CD4-positive, CD25-positive, alpha-beta regulatory T cell (primary cell): Measurements from ENCODE around the gene ARL10. TPM values are rescaled to one million over a fixed set of nuclear protein-coding genes. Genes with fewer than 3 reads are reported as not detected.

ENCODE experiments used
- ATAC-seq, 2 donors: fragments of 150-1000 bp; cut with Tn5 transposase; one replicate each; pipeline ENCODE4 v1.10.0; 2021; ENCODE audit warnings: low read depth in 2 of 2, moderate number of reproducible peaks in 2 of 2, moderate library complexity in 1 of 2
- DNase-seq, 3 donors: peaks; one replicate each; pipeline versions ENCODE4 v3.0.0 to v3.0.0-alpha.2; 2012 to 2022; ENCODE audit warnings: mixed read lengths in 1 of 3
- H3K27ac ChIP-seq: one replicate; pipeline ENCODE4 v1.7.0; 2013; ENCODE audit warnings: mild to moderate bottlenecking, low read length; ENCODE audit not compliant: insufficient read depth, poor library complexity, severe bottlenecking
- H3K27me3 ChIP-seq: one replicate; pipeline ENCODE4 v1.7.0; 2013; ENCODE audit warnings: low read length; ENCODE audit not compliant: control insufficient read depth, insufficient read depth
- H3K36me3 ChIP-seq: one replicate; pipeline ENCODE4 v1.7.0; 2013; ENCODE audit warnings: mild to moderate bottlenecking, low read length, moderate library complexity; ENCODE audit not compliant: control insufficient read depth, insufficient read depth
- H3K4me1 ChIP-seq: 2 replicates; pipeline ENCODE4 v1.7.0; 2013; ENCODE audit warnings: mild to moderate bottlenecking, low read length; ENCODE audit not compliant: insufficient read depth, control insufficient read depth, poor library complexity, severe bottlenecking
- H3K4me3 ChIP-seq: one replicate; pipeline ENCODE4 v1.7.0; 2013; ENCODE audit warnings: low read depth, mild to moderate bottlenecking, low read length, moderate library complexity
- H3K9me3 ChIP-seq, 2 experiments: 1 replicate in 1 of 2; 2 replicates in 1 of 2; pipeline ENCODE4 v1.7.0; 2013; ENCODE audit warnings: low read length in 2 of 2, mild to moderate bottlenecking in 1 of 2, moderate library complexity in 1 of 2; ENCODE audit not compliant: control insufficient read depth in 2 of 2
- H3K27ac Mint-ChIP-seq, 3 donors: one replicate each; pipeline ENCODE4 v1.8.0; 2020 to 2022; ENCODE audit warnings: mild to moderate bottlenecking in 3 of 3, mixed read lengths in 3 of 3, moderate library complexity in 2 of 3
- H3K27me3 Mint-ChIP-seq: one replicate; pipeline ENCODE4 v1.8.0; 2022; ENCODE audit warnings: mild to moderate bottlenecking, mixed read lengths
- H3K36me3 Mint-ChIP-seq: one replicate; pipeline ENCODE4 v1.8.0; 2020; ENCODE audit warnings: mixed read lengths
- H3K4me1 Mint-ChIP-seq, 4 donors: one replicate each; pipeline ENCODE4 v1.8.0; 2020 to 2022; ENCODE audit warnings: mixed read lengths in 4 of 4, mild to moderate bottlenecking in 1 of 4
- H3K4me3 Mint-ChIP-seq, 4 donors: one replicate each; pipeline ENCODE4 v1.8.0; 2020 to 2022; ENCODE audit warnings: mild to moderate bottlenecking in 4 of 4, mixed read lengths in 4 of 4, moderate library complexity in 3 of 4
- H3K9me3 Mint-ChIP-seq, 7 donors: one replicate each; pipeline ENCODE4 v1.8.0; 2020 to 2022; ENCODE audit warnings: mixed read lengths in 7 of 7, mild to moderate bottlenecking in 3 of 7, moderate library complexity in 2 of 7
- polyA plus RNA-seq, 4 donors: library from polyadenylated mRNA; unstranded; fragments of 300-500 nt; fragmentation: Illumina TruSeq; gene quantifications; one replicate each; pipeline ENCODE4 v1.2.3, GENCODE V29; 2021
- total RNA-seq: library from RNA; stranded (reverse); gene quantifications from one replicate; pipeline ENCODE4 v1.2.3, GENCODE V29; 2022

The ARL10 gene
- total and polyA plus RNA-seq, 5 donors from 2014 or later, result 1.6 to 4.8 (median 2.3) TPM

DNA sequence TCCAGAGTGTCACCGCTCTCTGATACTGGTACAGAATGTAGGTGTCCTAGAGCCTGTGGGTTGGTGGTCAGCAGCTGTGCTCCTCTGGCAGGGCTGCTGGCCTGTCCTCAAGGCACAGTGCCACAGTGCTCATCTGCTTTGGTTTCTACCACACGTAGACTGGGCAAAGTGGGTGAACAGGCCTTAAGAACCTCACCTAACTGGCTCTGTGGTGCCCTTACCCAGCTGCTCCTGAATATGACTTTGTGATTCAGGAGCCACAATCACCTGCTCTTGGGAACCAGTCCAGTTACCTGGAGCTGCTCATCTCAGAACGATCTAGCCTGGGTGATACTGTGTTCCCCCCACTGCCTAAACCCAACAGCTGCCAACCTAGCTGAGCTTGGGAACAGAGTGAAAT, 16.7 kb downstream of the ARL10 start:
- DNase-seq (no peak), ATAC-seq (no peak)
- no peaks in the 10 kb centered on the region for H3K9me3 ChIP-seq
- H3K9me3 Mint-ChIP-seq, result no peaks in the 10 kb centered on the region
- peaks cover 6 to 14% (median 10%) of the 10 kb centered on the region in 4 donors for H3K4me1 Mint-ChIP-seq
- peaks cover 28% of the 10 kb centered on the region for H3K36me3 Mint-ChIP-seq
- H3K27ac Mint-ChIP-seq, result no peak overlapping the region
- H3K4me1 ChIP-seq, result peaks cover 7% of the 10 kb centered on the region
- H3K4me3 Mint-ChIP-seq, result no peak overlapping the region
- H3K27me3 ChIP-seq, result no peaks in the 10 kb centered on the region
- no peak overlapping the region for H3K4me3 ChIP-seq
- H3K27me3 Mint-ChIP-seq, result no peaks in the 10 kb centered on the region
- no peak overlapping the region for H3K27ac ChIP-seq
- H3K36me3 ChIP-seq, result peaks cover 53% of the 10 kb centered on the region

DNA sequence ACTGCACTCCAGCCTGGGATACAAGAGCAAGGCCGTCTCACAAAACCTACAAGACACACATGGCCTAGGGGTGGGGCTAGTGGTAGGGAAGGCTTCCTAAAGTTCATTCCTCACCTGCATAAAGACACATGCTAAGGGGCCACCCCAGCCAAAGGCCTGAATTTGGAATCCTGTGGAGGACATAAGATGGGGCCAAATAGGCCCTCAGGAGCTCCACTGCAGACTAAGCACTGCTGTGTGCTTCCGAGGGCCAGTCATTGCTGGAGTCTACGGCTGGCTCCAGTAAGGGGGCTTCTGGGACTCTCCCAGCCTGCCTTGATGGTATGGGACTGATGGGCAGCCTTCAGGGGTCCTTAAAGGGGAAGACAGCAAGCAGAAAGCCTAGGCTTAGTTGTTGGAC, 17.4 kb downstream of the ARL10 start:
- Mint-ChIP-seq H3K4me1 (peaks cover 6 to 22% (median 15%) of the 10 kb centered on the region in 4 donors), H3K27me3 (no peaks in the 10 kb centered on the region), H3K9me3 (no peaks in the 10 kb centered on the region), H3K36me3 (peaks cover 28% of the 10 kb centered on the region), H3K4me3 (peak overlapping the region in 1 of 4 donors; percentile 58), H3K27ac (no peak overlapping the region)
- peaks cover 14% of the 10 kb centered on the region for H3K4me1 ChIP-seq
- no peak overlapping the region for H3K27ac ChIP-seq
- peaks cover 53% of the 10 kb centered on the region for H3K36me3 ChIP-seq
- ATAC-seq, result no peak
- no peak for DNase-seq
- no peaks in the 10 kb centered on the region for H3K9me3 ChIP-seq
- no peak overlapping the region for H3K4me3 ChIP-seq
- H3K27me3 ChIP-seq, result no peaks in the 10 kb centered on the region

- no peaks in the 10 kb centered on the region for H3K27me3 Mint-ChIP-seq
- DNase-seq, result no peak
- Histone ChIP-seq H3K4me1 (peaks cover 20% of the 10 kb centered on the region), H3K27ac (no peak overlapping the region), H3K27me3 (no peaks in the 10 kb centered on the region), H3K9me3 (no peaks in the 10 kb centered on the region), H3K36me3 (peaks cover 53% of the 10 kb centered on the region), H3K4me3 (no peak overlapping the region)
- H3K9me3 Mint-ChIP-seq, result no peaks in the 10 kb centered on the region
- H3K4me3 Mint-ChIP-seq, result peak overlapping the region in 1 of 4 donors; percentile 58
- no peak for ATAC-seq
- peaks cover 29% of the 10 kb centered on the region for H3K36me3 Mint-ChIP-seq
- H3K4me1 Mint-ChIP-seq, result peaks cover 6 to 27% (median 18%) of the 10 kb centered on the region in 4 donors
- no peak overlapping the region for H3K27ac Mint-ChIP-seq
Observed at GRCh38 chr5:176383248-176383905, 18.1 kb downstream of the ARL10 start.

DNA sequence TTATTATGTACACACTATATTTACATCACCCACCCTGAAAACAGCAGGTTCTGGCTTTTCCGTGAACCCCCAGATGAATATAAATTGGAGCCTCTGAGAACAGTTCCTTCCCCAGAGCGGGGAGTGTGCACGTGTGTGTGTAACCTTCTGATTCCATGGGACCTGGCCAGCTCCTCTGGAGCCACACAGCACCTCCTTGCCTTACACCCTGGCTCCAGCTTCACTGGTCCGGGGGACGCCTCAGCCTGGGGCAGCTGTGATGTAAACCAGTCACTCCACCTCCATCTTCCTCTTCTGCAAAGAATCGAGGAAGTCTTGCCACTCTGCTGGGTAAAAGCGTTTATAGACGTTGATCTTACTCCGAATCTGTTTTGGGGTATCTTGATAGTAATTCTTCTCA, 18.7 kb downstream of the ARL10 start:
- Histone ChIP-seq H3K9me3 (no peaks in the 10 kb centered on the region), H3K4me1 (peaks cover 20% of the 10 kb centered on the region), H3K4me3 (no peak overlapping the region), H3K36me3 (peaks cover 53% of the 10 kb centered on the region), H3K27ac (no peak overlapping the region), H3K27me3 (no peaks in the 10 kb centered on the region)
- Mint-ChIP-seq H3K27me3 (no peaks in the 10 kb centered on the region), H3K27ac (no peak overlapping the region), H3K36me3 (peaks cover 33% of the 10 kb centered on the region), H3K9me3 (no peaks in the 10 kb centered on the region), H3K4me1 (peaks cover 6 to 29% (median 20%) of the 10 kb centered on the region in 4 donors), H3K4me3 (no peak overlapping the region)
- no peak for DNase-seq
- no peak for ATAC-seq

DNA sequence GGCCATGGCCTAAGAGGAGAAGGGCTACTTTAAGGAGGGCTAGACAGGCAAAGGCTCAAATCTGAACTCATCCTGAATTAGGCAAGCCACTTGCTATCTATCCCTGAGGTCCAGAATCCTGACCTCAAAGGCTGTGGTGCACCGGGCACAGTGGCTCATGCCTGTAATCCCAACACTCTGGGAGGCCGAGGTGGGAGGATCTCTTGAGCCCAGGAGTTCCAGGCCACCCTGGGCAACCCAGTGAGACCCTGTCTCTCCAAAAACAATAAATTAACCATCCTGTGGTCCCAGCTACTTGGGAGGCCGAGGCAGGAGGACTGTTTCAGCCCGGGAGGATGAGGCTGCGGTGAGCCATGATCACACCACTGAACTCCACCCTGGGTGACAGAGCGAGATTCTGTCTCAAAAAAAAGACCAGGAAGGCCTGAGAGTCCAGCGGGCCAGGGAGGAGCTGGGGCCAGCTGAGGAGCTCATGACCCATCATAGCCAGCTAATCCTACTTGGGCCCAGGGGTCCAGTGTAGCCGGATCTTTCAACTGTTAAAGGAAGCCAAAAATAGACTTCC, 19.2 kb downstream of the ARL10 start:
- Histone ChIP-seq H3K4me3 (no peak overlapping the region), H3K27ac (no peak overlapping the region), H3K36me3 (peaks cover 53% of the 10 kb centered on the region), H3K27me3 (no peaks in the 10 kb centered on the region), H3K9me3 (no peaks in the 10 kb centered on the region), H3K4me1 (peaks cover 24% of the 10 kb centered on the region)
- H3K27ac Mint-ChIP-seq, result no peak overlapping the region
- ATAC-seq, result no peak
- H3K27me3 Mint-ChIP-seq, result no peaks in the 10 kb centered on the region
- H3K9me3 Mint-ChIP-seq, result no peaks in the 10 kb centered on the region
- DNase-seq, result no peak
- peaks cover 6 to 33% (median 21%) of the 10 kb centered on the region in 4 donors for H3K4me1 Mint-ChIP-seq
- no peak overlapping the region for H3K4me3 Mint-ChIP-seq
- peaks cover 33% of the 10 kb centered on the region for H3K36me3 Mint-ChIP-seq

- no peaks in the 10 kb centered on the region for H3K27me3 Mint-ChIP-seq
- Histone ChIP-seq H3K36me3 (peaks cover 53% of the 10 kb centered on the region), H3K4me3 (no peak overlapping the region), H3K27ac (no peak overlapping the region), H3K27me3 (no peaks in the 10 kb centered on the region), H3K4me1 (peaks cover 28% of the 10 kb centered on the region), H3K9me3 (no peaks in the 10 kb centered on the region)
- DNase-seq (no peak), ATAC-seq (no peak)
- no peaks in the 10 kb centered on the region for H3K9me3 Mint-ChIP-seq
- H3K4me1 Mint-ChIP-seq, result peaks cover under 1 to 36% (median 25%) of the 10 kb centered on the region in 4 donors
- no peak overlapping the region for H3K4me3 Mint-ChIP-seq
- peak overlapping the region in 1 of 3 donors; percentile 49 for H3K27ac Mint-ChIP-seq
- H3K36me3 Mint-ChIP-seq, result peaks cover 27% of the 10 kb centered on the region
Observed at GRCh38 chr5:176384991-176385390, 19.7 kb downstream of the ARL10 start.

DNA sequence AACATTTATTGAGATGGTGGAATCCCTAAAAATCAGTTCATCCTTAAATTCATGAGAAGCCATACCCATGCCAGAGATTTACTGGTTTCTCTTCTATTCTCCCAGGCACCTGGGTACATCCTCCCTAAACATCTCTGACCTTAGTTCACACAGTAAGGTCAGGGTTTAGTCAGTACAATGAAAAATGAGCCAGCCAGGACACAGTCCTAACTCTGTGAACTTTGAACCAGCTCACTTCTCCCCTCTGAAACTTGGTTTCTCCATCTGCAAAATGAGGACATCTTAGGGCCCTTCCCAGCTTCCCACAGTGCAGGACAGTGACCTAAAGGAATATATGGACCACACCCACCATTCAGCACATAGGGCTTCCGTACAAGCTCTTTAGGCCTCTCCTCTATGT, 21.2 kb downstream of the ARL10 start:
- Mint-ChIP-seq H3K4me3 (peak overlapping the region; percentile 39 to 99 (median 74)), H3K27ac (peak overlapping the region in 2 of 3 donors; percentile 65 to 97), H3K36me3 (peaks cover 30% of the 10 kb centered on the region), H3K27me3 (no peaks in the 10 kb centered on the region), H3K4me1 (peaks cover 0 to 39% (median 25%) of the 10 kb centered on the region in 4 donors), H3K9me3 (no peaks in the 10 kb centered on the region)
- H3K4me3 ChIP-seq, result no peak overlapping the region
- DNase-seq (no peak), ATAC-seq (no peak)
- H3K36me3 ChIP-seq, result peaks cover 44% of the 10 kb centered on the region
- H3K27me3 ChIP-seq, result no peaks in the 10 kb centered on the region
- H3K9me3 ChIP-seq, result no peaks in the 10 kb centered on the region
- H3K27ac ChIP-seq, result no peak overlapping the region
- peaks cover 29% of the 10 kb centered on the region for H3K4me1 ChIP-seq
